Esophagus muscularis mucosa (tissue), 4 donors: ENCODE results near the gene DGLUCY. TPM values are rescaled to one million over a fixed set of nuclear protein-coding genes. Genes with fewer than 3 reads are reported as not detected.
"Not testable (repeated sequence)": the region's sequence is repeated elsewhere in the genome, so short reads cannot be mapped to it uniquely, and the experiment has no call there.

ENCODE experiments used
- DNase-seq: peaks from one replicate; pipeline ENCODE4 v3.0.0-alpha.2; 2017; ENCODE audit errors: extremely low spot score
- H3K27ac ChIP-seq, 4 donors: fragments of 200-600 bp; sonication (generic); replicated peaks in 1 of 4; 1 replicate in 3 of 4; 2 replicates in 1 of 4; pipeline ENCODE4 v1.5.1; 2016 to 2019; ENCODE audit warnings: mild to moderate bottlenecking in 1 of 4
- H3K27me3 ChIP-seq, 4 donors: fragments of 200-600 bp; sonication (generic); one replicate each; pipeline versions ENCODE4 v1.5.1 to v1.6.0; 2016 to 2019
- H3K36me3 ChIP-seq, 4 donors: fragments of 200-600 bp; sonication (generic); one replicate each; pipeline ENCODE4 v1.5.1; 2016 to 2019
- H3K4me1 ChIP-seq, 4 donors: fragments of 200-600 bp; sonication (generic); one replicate each; pipeline ENCODE4 v1.5.1; 2016 to 2019
- H3K4me3 ChIP-seq, 4 donors: fragments of 200-600 bp; sonication (generic); 1 replicate in 2 of 4; 2 replicates in 2 of 4; pipeline ENCODE4 v1.5.1; 2016 to 2019; ENCODE audit warnings: mild to moderate bottlenecking in 4 of 4, moderate library complexity in 1 of 4
- H3K9me3 ChIP-seq, 4 donors: fragments of 200-600 bp; sonication (generic); 1 replicate in 3 of 4; 2 replicates in 1 of 4; pipeline ENCODE4 v1.5.1; 2016 to 2019
- EP300 ChIP-seq: sonication (generic); formaldehyde crosslinking; IDR thresholded peaks from one replicate; pipeline ENCODE4 v1.6.1; 2017; ENCODE audit warnings: antibody characterized with exemption
- POLR2A ChIP-seq: fragments of 450-650 bp; IDR thresholded peaks from one replicate; pipeline ENCODE4 v1.6.1; 2017; ENCODE audit warnings: antibody characterized with exemption, moderate library complexity, mild to moderate bottlenecking, low read depth
- POLR2AphosphoS5 ChIP-seq, 2 donors: sonication (generic); formaldehyde crosslinking; IDR thresholded peaks; one replicate each; pipeline ENCODE4 v1.6.1; 2017; ENCODE audit warnings: antibody characterized with exemption in 2 of 2
- WGBS: methylation state at CpG from one replicate; pipeline ENCODE4 v1.1.5; 2018; 5-methylcytosine and 5-hydroxymethylcytosine counted together
- intact Hi-C: fragments of 100-400 bp; cut with DNase I; formaldehyde crosslinking; loops from one replicate; pipeline ENCODE4 v1.15.1; 2023
- total RNA-seq, 4 donors: library from RNA; depleted of rRNA; stranded (reverse); fragments of >200 nt; gene quantifications; one replicate each; pipeline versions ENCODE4 v1.1.0 to v1.2.1, GENCODE V29; 2016
- TF ChIP-seq, protein P1 (sequence below), 3 experiments: fragments of 200-600 bp in 2 of 3; fragments of 450-650 bp in 1 of 3; sonication (generic) in 2 of 3; IDR thresholded peaks; one replicate each; pipeline ENCODE4 v1.5.1; 2017 to 2019; ENCODE audit warnings: antibody characterized with exemption in 3 of 3, mild to moderate bottlenecking in 2 of 3, moderate library complexity in 1 of 3

DGLUCY gene
- total RNA-seq, 4 donors from 2014 or later = 47.2 to 88.2 (median 66.5) TPM

GRCh38 chr14:91244501-91244901, 130.6 kb downstream of the DGLUCY start, which contains the start of gene GPR68:
GPR68 (minus strand) TSS chr14:91244704; CDS start chr14:91235050, 9,654 bp downstream.
- 9% methylated on average over 12 of the region's 12 CpGs for WGBS
- Histone ChIP-seq H3K27me3 (peaks cover 0 to 5% (median 0%) of the 10 kb centered on the region in 4 donors), H3K4me1 (peaks cover 10 to 31% (median 18%) of the 10 kb centered on the region in 4 donors), H3K36me3 (no peaks in the 10 kb centered on the region), H3K9me3 (no peaks in the 10 kb centered on the region), H3K4me3 (peak within 1 kb of the TSS; percentile 23 to 44 (median 25)), H3K27ac (peak within 1 kb of the TSS; percentile 22 to 65 (median 40))
- TF ChIP-seq POLR2AphosphoS5 (IDR thresholded peaks at IDR 0.05) = peak in 1 of 2 donors; percentile 45
- no peak for TF ChIP-seq POLR2A
- TF ChIP-seq, protein P1, sequence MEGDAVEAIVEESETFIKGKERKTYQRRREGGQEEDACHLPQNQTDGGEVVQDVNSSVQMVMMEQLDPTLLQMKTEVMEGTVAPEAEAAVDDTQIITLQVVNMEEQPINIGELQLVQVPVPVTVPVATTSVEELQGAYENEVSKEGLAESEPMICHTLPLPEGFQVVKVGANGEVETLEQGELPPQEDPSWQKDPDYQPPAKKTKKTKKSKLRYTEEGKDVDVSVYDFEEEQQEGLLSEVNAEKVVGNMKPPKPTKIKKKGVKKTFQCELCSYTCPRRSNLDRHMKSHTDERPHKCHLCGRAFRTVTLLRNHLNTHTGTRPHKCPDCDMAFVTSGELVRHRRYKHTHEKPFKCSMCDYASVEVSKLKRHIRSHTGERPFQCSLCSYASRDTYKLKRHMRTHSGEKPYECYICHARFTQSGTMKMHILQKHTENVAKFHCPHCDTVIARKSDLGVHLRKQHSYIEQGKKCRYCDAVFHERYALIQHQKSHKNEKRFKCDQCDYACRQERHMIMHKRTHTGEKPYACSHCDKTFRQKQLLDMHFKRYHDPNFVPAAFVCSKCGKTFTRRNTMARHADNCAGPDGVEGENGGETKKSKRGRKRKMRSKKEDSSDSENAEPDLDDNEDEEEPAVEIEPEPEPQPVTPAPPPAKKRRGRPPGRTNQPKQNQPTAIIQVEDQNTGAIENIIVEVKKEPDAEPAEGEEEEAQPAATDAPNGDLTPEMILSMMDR (IDR thresholded peaks at IDR 0.05) = no peak
- TF ChIP-seq EP300 = no peak
- intact Hi-C loops = no loop called here
- no peak for DNase-seq

GRCh38 chr14:91245029-91245428, 131.2 kb downstream of the DGLUCY start:
- Histone ChIP-seq H3K27ac (peak overlapping the region in 3 of 4 donors; percentile 31 to 48 (median 44)), H3K4me3 (peak overlapping the region in 3 of 4 donors; percentile 25 to 44 (median 25)), H3K9me3 (no peaks in the 10 kb centered on the region), H3K4me1 (peaks cover 10 to 35% (median 22%) of the 10 kb centered on the region in 4 donors), H3K27me3 (peaks cover 0 to 5% (median 0%) of the 10 kb centered on the region in 4 donors), H3K36me3 (no peaks in the 10 kb centered on the region)
- TF ChIP-seq, protein P1 (IDR thresholded peaks at IDR 0.05) = no peak
- WGBS = 87% methylated on average over 7 of the region's 9 CpGs
- intact Hi-C loops = no loop called here
- no peak for DNase-seq

DNA sequence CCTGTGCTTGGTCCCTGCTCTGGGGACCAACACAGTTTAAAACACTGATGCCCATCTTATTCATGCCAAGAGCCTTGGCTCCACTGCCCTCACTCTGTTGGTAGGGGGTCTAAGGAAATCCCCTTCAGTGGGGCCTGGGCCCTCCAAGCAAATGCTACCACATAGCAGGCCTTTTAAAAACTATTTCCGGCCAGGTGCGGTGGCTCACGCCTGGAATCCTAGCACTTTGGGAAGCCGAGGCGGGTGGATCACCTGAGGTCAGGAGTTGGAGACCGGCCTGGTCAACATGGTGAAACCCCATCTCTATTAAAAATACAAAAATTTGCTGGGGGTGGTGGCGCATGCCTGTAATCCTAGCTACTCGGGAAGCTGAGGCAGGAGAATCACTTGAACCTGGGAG, 131.7 kb downstream of the DGLUCY start:
- Histone ChIP-seq H3K4me1 (peaks cover 10 to 41% (median 28%) of the 10 kb centered on the region in 4 donors), H3K27ac (peak overlapping the region in 1 of 4 donors; percentile 16)
- H3K9me3 ChIP-seq, DNase-seq, intact Hi-C loops, H3K27me3 ChIP-seq, H3K36me3 ChIP-seq, H3K4me3 ChIP-seq: not testable (repeated sequence)
- WGBS = 93% methylated on average over 8 of the region's 8 CpGs

GRCh38 chr14:91246051-91246852, 132.4 kb downstream of the DGLUCY start:
- H3K4me3 ChIP-seq = no peak overlapping the region
- H3K27me3 ChIP-seq = peaks cover 0 to 5% (median 0%) of the 10 kb centered on the region in 4 donors
- H3K9me3 ChIP-seq = no peaks in the 10 kb centered on the region
- no peak for DNase-seq
- H3K36me3 ChIP-seq = no peaks in the 10 kb centered on the region
- intact Hi-C loops = no loop called here
- 96% methylated on average over 13 of the region's 15 CpGs for WGBS
- peaks cover 10 to 41% (median 32%) of the 10 kb centered on the region in 4 donors for H3K4me1 ChIP-seq
- H3K27ac ChIP-seq = no peak overlapping the region
- no peak for TF ChIP-seq POLR2AphosphoS5 (IDR thresholded peaks at IDR 0.05)
- TF ChIP-seq POLR2A = no peak
- TF ChIP-seq, protein P1 (IDR thresholded peaks at IDR 0.05) = no peak
- no peak for TF ChIP-seq EP300

DNA sequence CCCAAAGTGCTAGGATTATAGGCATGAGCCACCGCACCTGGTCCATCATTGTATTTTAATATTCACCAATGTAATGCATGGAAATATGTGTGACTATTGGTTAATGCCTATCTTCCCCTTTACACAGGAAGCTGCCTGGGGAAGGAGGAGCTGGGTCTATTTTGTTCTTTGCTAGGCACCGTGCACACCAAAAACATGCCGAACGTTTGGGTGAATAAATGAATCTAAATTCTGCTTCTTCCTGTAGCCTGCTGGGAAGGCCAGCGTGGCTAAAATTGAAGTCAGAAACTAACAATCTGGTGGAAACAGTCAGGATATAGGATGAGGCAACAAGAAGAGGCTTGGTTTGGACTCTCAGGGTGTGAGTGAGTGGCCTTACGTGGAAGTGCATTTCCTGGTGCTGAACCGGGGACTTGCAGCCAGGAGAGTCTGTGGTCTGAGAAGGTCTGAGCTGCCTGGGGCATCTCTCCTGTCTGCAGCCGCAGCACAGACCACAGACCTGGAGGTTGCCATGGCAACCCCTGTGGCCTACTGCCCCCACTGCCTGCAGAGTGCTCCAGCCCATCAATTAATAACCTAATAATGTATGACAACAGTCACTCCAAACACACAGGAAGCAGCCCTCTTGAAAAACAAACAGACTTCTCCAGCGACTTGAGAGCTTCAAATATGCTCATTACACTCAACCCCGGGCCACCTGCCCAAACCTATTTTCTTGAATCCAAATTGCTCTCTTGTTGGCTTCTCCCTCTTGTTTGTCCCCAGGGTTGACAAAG, 136.2 kb downstream of the DGLUCY start:
- Histone ChIP-seq H3K36me3 (no peaks in the 10 kb centered on the region), H3K27ac (peak overlapping the region in 2 of 4 donors; percentile 3 to 36)
- 75% methylated on average over 8 of the region's 10 CpGs for whole genome bisulfite sequencing

More for the DNA sequence above, 136.2 kb downstream of the DGLUCY start:
- no peak for DNase-seq
- no peaks in the 10 kb centered on the region for H3K9me3 ChIP-seq
- intact Hi-C loops = no loop called here
- peaks cover 13 to 41% (median 31%) of the 10 kb centered on the region in 4 donors for H3K4me1 ChIP-seq
- no peaks in the 10 kb centered on the region for H3K27me3 ChIP-seq
- no peak overlapping the region for H3K4me3 ChIP-seq
- TF ChIP-seq POLR2AphosphoS5 (IDR thresholded peaks at IDR 0.05) (no peak), POLR2A (no peak)
- TF ChIP-seq, protein P1 (IDR thresholded peaks at IDR 0.05) = no peak
